GM18498 (cell line): ENCODE measurements around the gene TUBA4B.
"Not testable (repeated sequence)": the region's sequence is repeated elsewhere in the genome, so short reads cannot be mapped to it uniquely, and the experiment has no call there.

ENCODE experiments used
- ATAC-seq: cut with Tn5 transposase; IDR thresholded peaks from one replicate; pipeline ENCODE4 v1.9.1; 2021; ENCODE audit warnings: mild to moderate bottlenecking, moderate library complexity; ENCODE audit not compliant: unreplicated experiment

The TUBA4B gene

GRCh38 chr2:219273937-219274336, 20.9 kb downstream of the TUBA4B start:
- ATAC-seq, result no peak

- no peak for ATAC-seq
These were observed 21.4 kb downstream of the TUBA4B start for GRCh38 chr2:219274361-219274921.

GRCh38 chr2:219277703-219278654, 24.9 kb downstream of the TUBA4B start:
- ATAC-seq, result peak; percentile 25

- no peak for ATAC-seq
These were observed 25.7 kb downstream of the TUBA4B start for GRCh38 chr2:219278655-219279150.

- peak; percentile 92 for ATAC-seq
These were observed 26.3 kb downstream of the TUBA4B start, which contains the start of gene DNAJB2 for GRCh38 chr2:219279151-219279915. Gene DNAJB2 (plus strand): TSS chr2:219279366. CDS start chr2:219279834, 468 bp downstream.

- no peak for ATAC-seq
These were observed 27.0 kb downstream of the TUBA4B start for GRCh38 chr2:219279916-219280516.

GRCh38 chr2:219280651-219281050, 27.6 kb downstream of the TUBA4B start:
- no peak for ATAC-seq

- ATAC-seq, result no peak
These were observed 28.5 kb downstream of the TUBA4B start for GRCh38 chr2:219281588-219281987.

GRCh38 chr2:219282375-219282774, 29.3 kb downstream of the TUBA4B start:
- ATAC-seq, result no peak

- ATAC-seq, result no peak
These were observed 30.0 kb downstream of the TUBA4B start for GRCh38 chr2:219282943-219283581.

GRCh38 chr2:219284501-219285372, 31.7 kb downstream of the TUBA4B start:
- ATAC-seq, result no peak

- ATAC-seq, result no peak
These were observed 32.3 kb downstream of the TUBA4B start for GRCh38 chr2:219285373-219285735.

- ATAC-seq, result no peak
These were observed 32.9 kb downstream of the TUBA4B start for GRCh38 chr2:219285894-219286425.

GRCh38 chr2:219286436-219287115, 33.5 kb downstream of the TUBA4B start:
- ATAC-seq, result no peak

GRCh38 chr2:219287116-219287440, 34.0 kb downstream of the TUBA4B start:
- ATAC-seq, result not testable (repeated sequence)

- no peak for ATAC-seq
These were observed 34.7 kb downstream of the TUBA4B start for GRCh38 chr2:219287580-219288265.

GRCh38 chr2:219289195-219289536, 36.1 kb downstream of the TUBA4B start:
- ATAC-seq, result no peak
